ENCODE data around the gene SNUPN.

- TF ChIP-seq CTCF (conservative IDR thresholded peaks at IDR 0.05 in 1 of 2, IDR thresholded peaks at IDR 0.05 in 1 of 2; ENCODE audit: low read depth in 1 of 2, low read length in 2 of 2) (no peak), EZH2 (IDR thresholded peaks at IDR 0.05; ENCODE audit: low read length, missing control alignments) (no peak)
Observed at GRCh38 chr15:75553659-75554058, 71.9 kb downstream of the SNUPN start.
